HG02973 (cell line): ENCODE results near the gene SHISA9.

Source experiments
- ATAC-seq: cut with Tn5 transposase; IDR thresholded peaks from one replicate; pipeline ENCODE4 v1.9.1; 2021; ENCODE audit warnings: moderate library complexity; ENCODE audit not compliant: unreplicated experiment

Gene SHISA9

GRCh38 chr16:13155780-13156179 lies 254.4 kb downstream of the SHISA9 start:
- no peak for ATAC-seq

- ATAC-seq, result no peak
Measured at GRCh38 chr16:13157082-13157481, 255.7 kb downstream of the SHISA9 start.

- ATAC-seq, result no peak
Measured at GRCh38 chr16:13158427-13158826, 257.0 kb downstream of the SHISA9 start.

- ATAC-seq, result no peak
Measured at GRCh38 chr16:13165024-13165423, 263.6 kb downstream of the SHISA9 start.

- ATAC-seq, result no peak
Measured at GRCh38 chr16:13168091-13168572, 266.7 kb downstream of the SHISA9 start.

GRCh38 chr16:13171313-13171712 lies 269.9 kb downstream of the SHISA9 start:
- no peak for ATAC-seq

- no peak for ATAC-seq
Measured at GRCh38 chr16:13176711-13177110, 275.3 kb downstream of the SHISA9 start.

GRCh38 chr16:13178318-13178717 lies 276.9 kb downstream of the SHISA9 start:
- no peak for ATAC-seq

GRCh38 chr16:13181432-13181831 lies 280.0 kb downstream of the SHISA9 start:
- ATAC-seq, result no peak

GRCh38 chr16:13186813-13187212 lies 285.4 kb downstream of the SHISA9 start:
- no peak for ATAC-seq

GRCh38 chr16:13189250-13189649 lies 287.9 kb downstream of the SHISA9 start:
- no peak for ATAC-seq

GRCh38 chr16:13193721-13194120 lies 292.3 kb downstream of the SHISA9 start:
- ATAC-seq, result no peak

- ATAC-seq, result no peak
Measured at GRCh38 chr16:13194766-13195165, 293.4 kb downstream of the SHISA9 start.

GRCh38 chr16:13203725-13204124 lies 302.3 kb downstream of the SHISA9 start:
- ATAC-seq, result no peak

- no peak for ATAC-seq
Measured at GRCh38 chr16:13205352-13205751, 304.0 kb downstream of the SHISA9 start.

GRCh38 chr16:13206606-13207005 lies 305.2 kb downstream of the SHISA9 start:
- no peak for ATAC-seq

GRCh38 chr16:13207151-13207550 lies 305.8 kb downstream of the SHISA9 start:
- ATAC-seq, result no peak

- ATAC-seq, result no peak
Measured at GRCh38 chr16:13223666-13224065, 322.3 kb downstream of the SHISA9 start.

GRCh38 chr16:13229039-13229438 lies 327.6 kb downstream of the SHISA9 start:
- no peak for ATAC-seq

- no peak for ATAC-seq
Measured at GRCh38 chr16:13231365-13231764, 330.0 kb downstream of the SHISA9 start.

- no peak for ATAC-seq
Measured at GRCh38 chr16:13234999-13235398, 333.6 kb downstream of the SHISA9 start.

- no peak for ATAC-seq
Measured at GRCh38 chr16:13236308-13236707, 334.9 kb downstream of the SHISA9 start.

- no peak for ATAC-seq
Measured at GRCh38 chr16:13238182-13238581, 336.8 kb downstream of the SHISA9 start.

GRCh38 chr16:13242201-13242600 lies 340.8 kb downstream of the SHISA9 start:
- no peak for ATAC-seq
